GM19455 (cell line): ENCODE data around the gene PRRT1.

Source experiments
- ATAC-seq: cut with Tn5 transposase; IDR thresholded peaks from one replicate; pipeline ENCODE4 v1.9.1; 2021; ENCODE audit not compliant: unreplicated experiment

PRRT1 gene

GRCh38 chr6:32175711-32176475, 24.2 kb upstream of the PRRT1 start, which contains the start of gene AGPAT1:
Gene AGPAT1, minus strand, starts transcription at chr6:32176084. Its CDS starts 4,588 bp downstream, at chr6:32171496.
- ATAC-seq: peak; percentile 45

GRCh38 chr6:32175322-32175710, 23.6 kb upstream of the PRRT1 start:
- no peak for ATAC-seq

- ATAC-seq: no peak
These were observed 22.7 kb upstream of the PRRT1 start for GRCh38 chr6:32174416-32174815.

- ATAC-seq: no peak
These were observed 21.4 kb upstream of the PRRT1 start for GRCh38 chr6:32173051-32173727.

GRCh38 chr6:32171234-32171633, 19.5 kb upstream of the PRRT1 start:
- ATAC-seq: no peak

GRCh38 chr6:32170294-32170693, 18.6 kb upstream of the PRRT1 start:
- ATAC-seq: no peak

- ATAC-seq: no peak
These were observed 17.3 kb upstream of the PRRT1 start for GRCh38 chr6:32168807-32169591.

- no peak for ATAC-seq
These were observed 16.6 kb upstream of the PRRT1 start for GRCh38 chr6:32168350-32168749.

GRCh38 chr6:32167761-32168262, 16.1 kb upstream of the PRRT1 start:
- ATAC-seq: no peak

GRCh38 chr6:32167154-32167760, 15.5 kb upstream of the PRRT1 start:
- ATAC-seq: no peak

GRCh38 chr6:32166411-32167061, 14.8 kb upstream of the PRRT1 start:
- no peak for ATAC-seq

- ATAC-seq: no peak
These were observed 12.6 kb upstream of the PRRT1 start, which contains the start of gene EGFL8 for GRCh38 chr6:32164295-32164694. Gene EGFL8, plus strand, starts transcription at chr6:32164595. Its CDS starts 1,571 bp downstream, at chr6:32166166.

- no peak for ATAC-seq
These were observed 12.0 kb upstream of the PRRT1 start for GRCh38 chr6:32163559-32164258.

GRCh38 chr6:32158052-32158451, 6.3 kb upstream of the PRRT1 start:
- no peak for ATAC-seq

- no peak for ATAC-seq
These were observed 5.2 kb upstream of the PRRT1 start for GRCh38 chr6:32156891-32157290.

GRCh38 chr6:32154514-32155161, 2.9 kb upstream of the PRRT1 start:
- ATAC-seq: no peak

GRCh38 chr6:32153564-32154513, 2.1 kb upstream of the PRRT1 start, which contains the start of gene PPT2:
Gene PPT2, plus strand, starts transcription at chr6:32154141. Its CDS starts 454 bp downstream, at chr6:32154595.
- no peak for ATAC-seq
